RWPE2 (cell line): Measurements from ENCODE around the gene ZIC4.

ENCODE experiments used
- ATAC-seq: fragments of 200-7000 bp; cut with Tn5 transposase; 3 replicates; pipeline ENCODE4 v1.9.1; 2021; ENCODE audit warnings: low read depth
- DNase-seq: peaks from one replicate; pipeline ENCODE4 v3.0.0-alpha.2; 2020; ENCODE audit warnings: low spot score
- H3K27ac ChIP-seq: fragments of 450-650 bp; 2 replicates; pipeline ENCODE4 v1.5.1; 2017; ENCODE audit warnings: mild to moderate bottlenecking; ENCODE audit not compliant: poor library complexity, severe bottlenecking
- H3K27me3 ChIP-seq: fragments of 250-450 bp; sonication (Bioruptor Pico); 2 replicates; pipeline ENCODE4 v1.5.1; 2021; ENCODE audit warnings: mild to moderate bottlenecking, moderate library complexity; ENCODE audit not compliant: insufficient read depth, poor library complexity, severe bottlenecking
- H3K36me3 ChIP-seq: fragments of 250-450 bp; sonication (Bioruptor Pico); 2 replicates; pipeline ENCODE4 v1.5.1; 2020; ENCODE audit warnings: low read depth, mild to moderate bottlenecking, moderate library complexity
- H3K4me1 ChIP-seq: fragments of 250-450 bp; sonication (Bioruptor Pico); 2 replicates; pipeline ENCODE4 v1.5.1; 2021; ENCODE audit warnings: mild to moderate bottlenecking, moderate library complexity; ENCODE audit not compliant: insufficient read depth, poor library complexity, severe bottlenecking
- H3K4me3 ChIP-seq: fragments of 250-450 bp; sonication (Bioruptor Pico); 2 replicates; pipeline ENCODE4 v1.5.1; 2021; ENCODE audit warnings: mild to moderate bottlenecking, moderate library complexity; ENCODE audit not compliant: severe bottlenecking
- H3K9me3 ChIP-seq: fragments of 250-450 bp; sonication (Bioruptor Pico); 2 replicates; pipeline ENCODE4 v1.5.1; 2021; ENCODE audit warnings: mild to moderate bottlenecking, moderate library complexity; ENCODE audit not compliant: severe bottlenecking
- TF ChIP-seq, protein P1 (sequence below): fragments of 450-650 bp; IDR thresholded peaks from one replicate; pipeline ENCODE4 v1.5.1; 2017; ENCODE audit warnings: mild to moderate bottlenecking, moderate library complexity; ENCODE audit not compliant: poor library complexity, severe bottlenecking

The ZIC4 gene

DNA sequence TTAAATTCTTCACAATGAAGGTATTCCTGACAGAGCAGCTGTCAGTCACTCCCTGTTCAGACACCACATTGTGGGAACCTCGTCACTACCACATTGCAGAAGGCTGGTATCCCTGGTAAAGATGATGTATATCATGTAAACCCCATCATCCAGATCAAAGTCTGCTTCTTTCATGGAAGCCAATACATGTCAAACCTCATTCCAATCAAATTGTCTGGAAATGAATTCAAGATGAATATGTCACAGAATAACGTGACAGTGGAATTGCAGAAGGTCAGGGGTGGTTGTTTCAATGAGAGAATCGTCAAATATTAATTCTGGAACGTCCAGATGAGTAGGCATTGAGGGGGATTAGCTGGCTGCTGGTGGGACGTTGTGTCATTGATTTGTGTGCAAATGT, 4.2 kb downstream of the ZIC4 start:
- TF ChIP-seq, protein P1, sequence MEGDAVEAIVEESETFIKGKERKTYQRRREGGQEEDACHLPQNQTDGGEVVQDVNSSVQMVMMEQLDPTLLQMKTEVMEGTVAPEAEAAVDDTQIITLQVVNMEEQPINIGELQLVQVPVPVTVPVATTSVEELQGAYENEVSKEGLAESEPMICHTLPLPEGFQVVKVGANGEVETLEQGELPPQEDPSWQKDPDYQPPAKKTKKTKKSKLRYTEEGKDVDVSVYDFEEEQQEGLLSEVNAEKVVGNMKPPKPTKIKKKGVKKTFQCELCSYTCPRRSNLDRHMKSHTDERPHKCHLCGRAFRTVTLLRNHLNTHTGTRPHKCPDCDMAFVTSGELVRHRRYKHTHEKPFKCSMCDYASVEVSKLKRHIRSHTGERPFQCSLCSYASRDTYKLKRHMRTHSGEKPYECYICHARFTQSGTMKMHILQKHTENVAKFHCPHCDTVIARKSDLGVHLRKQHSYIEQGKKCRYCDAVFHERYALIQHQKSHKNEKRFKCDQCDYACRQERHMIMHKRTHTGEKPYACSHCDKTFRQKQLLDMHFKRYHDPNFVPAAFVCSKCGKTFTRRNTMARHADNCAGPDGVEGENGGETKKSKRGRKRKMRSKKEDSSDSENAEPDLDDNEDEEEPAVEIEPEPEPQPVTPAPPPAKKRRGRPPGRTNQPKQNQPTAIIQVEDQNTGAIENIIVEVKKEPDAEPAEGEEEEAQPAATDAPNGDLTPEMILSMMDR, result no peak
- Histone ChIP-seq H3K27ac (no peak overlapping the region), H3K4me1 (no peaks in the 10 kb centered on the region), H3K4me3 (no peak overlapping the region), H3K9me3 (no peaks in the 10 kb centered on the region), H3K36me3 (no peaks in the 10 kb centered on the region), H3K27me3 (peaks cover 98% of the 10 kb centered on the region)
- ATAC-seq, result no peak
- DNase-seq, result no peak

DNA sequence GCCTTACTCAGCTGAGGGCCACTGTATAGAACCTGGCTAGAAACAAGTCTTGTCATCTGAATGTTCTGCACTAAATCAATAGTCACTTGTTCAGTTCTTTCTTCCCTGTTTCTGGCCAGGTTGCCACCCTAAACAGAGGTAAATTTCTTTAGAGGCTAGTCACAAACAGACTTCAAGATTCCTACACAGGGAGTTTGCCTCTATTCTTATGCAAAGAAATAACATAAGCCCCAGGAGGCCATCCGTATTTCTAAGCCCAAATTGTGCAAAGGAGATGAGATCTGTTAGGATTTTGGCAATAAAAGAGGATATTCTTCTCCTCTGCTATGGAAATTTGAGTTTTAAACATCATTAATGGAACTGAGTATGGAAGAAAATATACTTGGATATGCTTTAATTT, 4.9 kb downstream of the ZIC4 start:
- Histone ChIP-seq H3K27ac (no peak overlapping the region), H3K27me3 (peaks cover 98% of the 10 kb centered on the region), H3K4me1 (no peaks in the 10 kb centered on the region), H3K4me3 (no peak overlapping the region), H3K9me3 (no peaks in the 10 kb centered on the region), H3K36me3 (no peaks in the 10 kb centered on the region)
- TF ChIP-seq, protein P1, result no peak
- no peak for DNase-seq
- ATAC-seq, result no peak

DNA sequence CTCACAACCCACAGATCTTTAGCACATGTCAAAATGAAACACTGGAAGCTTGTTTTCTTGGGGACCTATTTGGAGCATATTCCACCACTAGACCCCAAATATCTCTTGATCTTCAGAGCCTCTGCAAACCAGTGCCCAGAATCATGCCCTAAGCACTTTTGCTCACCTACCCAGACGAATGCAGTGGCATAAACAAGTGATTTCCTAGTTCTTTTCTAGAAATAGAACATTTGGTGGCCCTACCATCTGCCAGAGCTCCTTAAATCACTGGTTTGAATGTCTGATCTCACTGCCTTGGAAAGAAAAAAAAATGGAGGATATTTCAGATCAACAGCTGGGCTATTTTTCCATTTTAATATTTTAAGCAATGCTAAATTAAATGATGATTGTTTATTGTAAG, 5.3 kb downstream of the ZIC4 start:
- Histone ChIP-seq H3K27me3 (peaks cover 98% of the 10 kb centered on the region), H3K36me3 (no peaks in the 10 kb centered on the region), H3K4me3 (no peak overlapping the region), H3K27ac (no peak overlapping the region), H3K9me3 (no peaks in the 10 kb centered on the region), H3K4me1 (no peaks in the 10 kb centered on the region)
- DNase-seq, result no peak
- ATAC-seq, result no peak
- TF ChIP-seq, protein P1, result no peak

DNA sequence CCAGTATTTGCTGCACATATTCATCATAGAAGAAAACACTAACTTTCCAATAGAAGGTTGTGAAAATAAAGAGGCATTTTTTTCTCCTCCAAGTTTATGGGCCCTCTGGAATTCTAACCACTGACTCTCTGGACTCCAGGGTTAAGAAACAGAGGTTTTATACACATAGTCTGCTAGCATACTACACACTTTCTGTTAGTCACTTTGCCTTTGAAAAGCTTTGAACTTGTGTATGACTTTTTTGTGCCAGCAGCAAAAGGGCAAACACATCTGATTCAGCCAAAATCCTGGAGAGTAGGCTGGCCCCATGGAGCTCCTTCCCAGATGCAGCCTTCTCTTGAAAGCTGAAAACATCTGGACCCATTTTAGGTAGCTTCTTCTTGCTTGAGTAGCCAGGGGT, 6.2 kb downstream of the ZIC4 start:
- Histone ChIP-seq H3K36me3 (no peaks in the 10 kb centered on the region), H3K4me1 (no peaks in the 10 kb centered on the region), H3K4me3 (no peak overlapping the region), H3K27ac (no peak overlapping the region), H3K9me3 (no peaks in the 10 kb centered on the region), H3K27me3 (peaks cover 98% of the 10 kb centered on the region)
- DNase-seq (no peak), ATAC-seq (no peak)
- TF ChIP-seq, protein P1, result no peak

DNA sequence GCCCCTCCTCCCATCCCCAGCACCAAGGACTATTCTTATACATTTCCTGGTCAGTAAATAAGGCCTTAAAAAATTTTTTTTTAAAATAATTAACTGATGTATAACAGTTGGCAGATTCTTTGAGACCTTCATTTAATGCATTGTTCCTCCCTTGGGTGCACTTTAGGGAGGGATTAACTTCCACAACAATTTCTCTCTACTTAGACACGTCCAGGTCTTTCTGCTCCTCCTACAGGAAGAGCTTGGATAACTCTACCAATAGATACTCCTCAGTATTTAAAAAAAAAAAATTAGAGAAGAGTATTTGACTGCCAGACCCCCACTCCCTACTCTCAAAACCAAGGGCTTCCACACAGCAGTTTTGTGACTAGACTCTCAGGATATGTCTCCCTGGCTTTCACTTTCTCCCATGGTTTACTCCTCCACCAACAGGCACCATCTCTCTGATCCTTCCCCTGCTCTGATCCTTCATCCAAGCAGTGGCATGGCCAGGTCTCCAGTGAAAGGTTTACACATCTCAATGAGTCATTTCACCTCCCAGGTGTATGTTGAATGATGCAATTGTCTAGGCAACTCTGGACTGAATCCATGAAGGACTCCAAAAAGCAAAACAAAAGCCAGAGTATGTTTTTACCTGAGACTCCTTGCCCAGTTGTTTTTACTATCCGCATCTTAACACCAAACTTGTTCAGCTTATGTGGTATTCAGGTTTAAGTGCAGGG, 7.4 kb downstream of the ZIC4 start:
- Histone ChIP-seq H3K36me3 (no peaks in the 10 kb centered on the region), H3K4me3 (no peak overlapping the region), H3K27ac (no peak overlapping the region), H3K27me3 (peaks cover 98% of the 10 kb centered on the region), H3K9me3 (no peaks in the 10 kb centered on the region), H3K4me1 (no peaks in the 10 kb centered on the region)
- no peak for DNase-seq
- ATAC-seq, result peak; percentile 65
- TF ChIP-seq, protein P1, result no peak
